GM12878 (cell line): ENCODE data around the gene SATB2.

ENCODE experiments used
- ATF7 ChIP-seq: fragments of 450-650 bp; IDR thresholded peaks from 2 replicates; pipeline ENCODE4 v1.6.1; 2016; ENCODE audit warnings: low read depth, mild to moderate bottlenecking
- BCL11A ChIP-seq: IDR thresholded peaks from 2 replicates; pipeline ENCODE4 v1.6.1; 2011; ENCODE audit warnings: low read depth, low read length
- HDAC2 ChIP-seq: fragments of 200-600 bp; sonication (generic); IDR thresholded peaks from 2 replicates; pipeline ENCODE4 v1.6.1; 2017
- PML ChIP-seq: IDR thresholded peaks from 2 replicates; pipeline ENCODE4 v1.6.1; 2012; ENCODE audit warnings: low read length, inconsistent platforms
- RELA ChIP-seq: fragments of 450-650 bp; IDR thresholded peaks from 2 replicates; pipeline ENCODE4 v1.8.0; 2014; ENCODE audit warnings: borderline replicate concordance; ENCODE audit not compliant: partially characterized antibody
- SMARCA5 ChIP-seq: fragments of 450-650 bp; IDR thresholded peaks from 2 replicates; pipeline ENCODE4 v1.6.1; 2017; ENCODE audit warnings: mild to moderate bottlenecking
- SUPT20H ChIP-seq: IDR thresholded peaks from 2 replicates; pipeline ENCODE4 v1.6.1; 2011; ENCODE audit warnings: low read depth, mild to moderate bottlenecking, low read length, moderate library complexity, borderline replicate concordance; ENCODE audit not compliant: control insufficient read depth
- TF ChIP-seq, protein P1 (sequence below), 3 experiments: IDR thresholded peaks in 2 of 3; conservative IDR thresholded peaks in 1 of 3; 2 replicates each; pipeline ENCODE4 v1.5.1; 2011; ENCODE audit warnings: low read depth in 3 of 3, low read length in 3 of 3, mild to moderate bottlenecking in 3 of 3, control low read depth in 2 of 3, moderate library complexity in 2 of 3, inconsistent platforms in 1 of 3, mixed read lengths in 1 of 3; ENCODE audit not compliant: control insufficient read depth in 2 of 3, insufficient read depth in 1 of 3; ENCODE audit errors: extremely low read depth in 1 of 3
- TF ChIP-seq, protein P2 (sequence below): IDR thresholded peaks from 2 replicates; pipeline ENCODE4 v1.6.1; 2011; ENCODE audit warnings: borderline replicate concordance, low read depth, mild to moderate bottlenecking, moderate library complexity, low read length; ENCODE audit not compliant: insufficient read depth, poor library complexity, severe bottlenecking
- TF ChIP-seq, protein P3 (sequence below): fragments of 450-650 bp; IDR thresholded peaks from 2 replicates; pipeline ENCODE4 v1.6.1; 2017; ENCODE audit warnings: mild to moderate bottlenecking, moderate library complexity

DNA sequence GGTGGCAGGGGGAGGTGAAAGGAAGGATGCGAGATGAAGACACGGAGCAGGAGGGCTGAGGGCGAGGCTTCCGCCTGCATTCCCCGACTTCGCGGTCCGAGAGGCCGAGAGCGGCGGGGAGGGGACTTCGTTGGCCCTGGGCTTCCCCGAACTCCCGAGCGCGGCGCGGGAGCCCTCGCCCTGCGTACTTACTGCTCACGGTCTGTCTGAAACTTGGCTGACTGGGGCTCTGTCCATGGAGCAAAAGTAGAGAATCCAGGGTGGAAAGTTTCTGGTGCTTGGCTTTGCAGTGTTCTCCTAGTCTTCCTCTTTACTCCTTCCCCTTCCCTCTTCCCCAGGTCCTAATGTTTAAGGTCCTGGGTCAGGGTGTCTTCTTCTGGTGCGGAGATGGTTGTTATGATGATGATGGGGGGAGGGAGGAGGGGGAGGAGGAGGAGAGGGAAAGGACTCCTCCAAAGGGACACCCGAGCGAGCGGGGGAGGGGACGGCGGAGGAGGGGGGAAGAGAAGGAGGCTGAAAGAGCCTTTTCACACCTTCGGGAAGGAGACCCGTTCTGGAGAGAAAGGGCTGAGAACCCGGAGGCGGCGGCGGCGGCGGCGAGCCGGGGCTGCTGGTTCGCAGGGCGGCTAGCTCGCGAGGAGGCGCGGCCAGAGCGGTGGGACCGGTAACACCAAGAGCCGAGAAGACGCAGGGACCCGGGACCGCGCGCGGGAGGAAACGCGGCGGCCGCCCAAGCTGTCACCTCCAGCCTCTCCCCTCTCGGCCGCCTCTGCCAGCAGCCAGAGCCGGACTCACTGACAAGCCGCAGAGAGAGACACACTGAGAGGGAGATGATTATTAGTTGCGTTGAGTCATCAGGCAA is at the start of gene SATB2:
- TF ChIP-seq SUPT20H, result no peak
- TF ChIP-seq, protein P1, sequence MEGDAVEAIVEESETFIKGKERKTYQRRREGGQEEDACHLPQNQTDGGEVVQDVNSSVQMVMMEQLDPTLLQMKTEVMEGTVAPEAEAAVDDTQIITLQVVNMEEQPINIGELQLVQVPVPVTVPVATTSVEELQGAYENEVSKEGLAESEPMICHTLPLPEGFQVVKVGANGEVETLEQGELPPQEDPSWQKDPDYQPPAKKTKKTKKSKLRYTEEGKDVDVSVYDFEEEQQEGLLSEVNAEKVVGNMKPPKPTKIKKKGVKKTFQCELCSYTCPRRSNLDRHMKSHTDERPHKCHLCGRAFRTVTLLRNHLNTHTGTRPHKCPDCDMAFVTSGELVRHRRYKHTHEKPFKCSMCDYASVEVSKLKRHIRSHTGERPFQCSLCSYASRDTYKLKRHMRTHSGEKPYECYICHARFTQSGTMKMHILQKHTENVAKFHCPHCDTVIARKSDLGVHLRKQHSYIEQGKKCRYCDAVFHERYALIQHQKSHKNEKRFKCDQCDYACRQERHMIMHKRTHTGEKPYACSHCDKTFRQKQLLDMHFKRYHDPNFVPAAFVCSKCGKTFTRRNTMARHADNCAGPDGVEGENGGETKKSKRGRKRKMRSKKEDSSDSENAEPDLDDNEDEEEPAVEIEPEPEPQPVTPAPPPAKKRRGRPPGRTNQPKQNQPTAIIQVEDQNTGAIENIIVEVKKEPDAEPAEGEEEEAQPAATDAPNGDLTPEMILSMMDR (IDR thresholded peaks at IDR 0.05 in 2 of 3, conservative IDR thresholded peaks at IDR 0.05 in 1 of 3; ENCODE audit: control insufficient read depth in 2 of 3, extremely low read depth in 1 of 3, insufficient read depth in 1 of 3, low read depth in 3 of 3, low read length in 3 of 3), result no peak
- TF ChIP-seq SMARCA5, result no peak
- TF ChIP-seq PML, result no peak
- TF ChIP-seq HDAC2, result no peak
- TF ChIP-seq, protein P2, sequence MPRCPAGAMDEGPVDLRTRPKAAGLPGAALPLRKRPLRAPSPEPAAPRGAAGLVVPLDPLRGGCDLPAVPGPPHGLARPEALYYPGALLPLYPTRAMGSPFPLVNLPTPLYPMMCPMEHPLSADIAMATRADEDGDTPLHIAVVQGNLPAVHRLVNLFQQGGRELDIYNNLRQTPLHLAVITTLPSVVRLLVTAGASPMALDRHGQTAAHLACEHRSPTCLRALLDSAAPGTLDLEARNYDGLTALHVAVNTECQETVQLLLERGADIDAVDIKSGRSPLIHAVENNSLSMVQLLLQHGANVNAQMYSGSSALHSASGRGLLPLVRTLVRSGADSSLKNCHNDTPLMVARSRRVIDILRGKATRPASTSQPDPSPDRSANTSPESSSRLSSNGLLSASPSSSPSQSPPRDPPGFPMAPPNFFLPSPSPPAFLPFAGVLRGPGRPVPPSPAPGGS, result no peak
- no peak for TF ChIP-seq RELA
- TF ChIP-seq BCL11A, result no peak
- TF ChIP-seq, protein P3, sequence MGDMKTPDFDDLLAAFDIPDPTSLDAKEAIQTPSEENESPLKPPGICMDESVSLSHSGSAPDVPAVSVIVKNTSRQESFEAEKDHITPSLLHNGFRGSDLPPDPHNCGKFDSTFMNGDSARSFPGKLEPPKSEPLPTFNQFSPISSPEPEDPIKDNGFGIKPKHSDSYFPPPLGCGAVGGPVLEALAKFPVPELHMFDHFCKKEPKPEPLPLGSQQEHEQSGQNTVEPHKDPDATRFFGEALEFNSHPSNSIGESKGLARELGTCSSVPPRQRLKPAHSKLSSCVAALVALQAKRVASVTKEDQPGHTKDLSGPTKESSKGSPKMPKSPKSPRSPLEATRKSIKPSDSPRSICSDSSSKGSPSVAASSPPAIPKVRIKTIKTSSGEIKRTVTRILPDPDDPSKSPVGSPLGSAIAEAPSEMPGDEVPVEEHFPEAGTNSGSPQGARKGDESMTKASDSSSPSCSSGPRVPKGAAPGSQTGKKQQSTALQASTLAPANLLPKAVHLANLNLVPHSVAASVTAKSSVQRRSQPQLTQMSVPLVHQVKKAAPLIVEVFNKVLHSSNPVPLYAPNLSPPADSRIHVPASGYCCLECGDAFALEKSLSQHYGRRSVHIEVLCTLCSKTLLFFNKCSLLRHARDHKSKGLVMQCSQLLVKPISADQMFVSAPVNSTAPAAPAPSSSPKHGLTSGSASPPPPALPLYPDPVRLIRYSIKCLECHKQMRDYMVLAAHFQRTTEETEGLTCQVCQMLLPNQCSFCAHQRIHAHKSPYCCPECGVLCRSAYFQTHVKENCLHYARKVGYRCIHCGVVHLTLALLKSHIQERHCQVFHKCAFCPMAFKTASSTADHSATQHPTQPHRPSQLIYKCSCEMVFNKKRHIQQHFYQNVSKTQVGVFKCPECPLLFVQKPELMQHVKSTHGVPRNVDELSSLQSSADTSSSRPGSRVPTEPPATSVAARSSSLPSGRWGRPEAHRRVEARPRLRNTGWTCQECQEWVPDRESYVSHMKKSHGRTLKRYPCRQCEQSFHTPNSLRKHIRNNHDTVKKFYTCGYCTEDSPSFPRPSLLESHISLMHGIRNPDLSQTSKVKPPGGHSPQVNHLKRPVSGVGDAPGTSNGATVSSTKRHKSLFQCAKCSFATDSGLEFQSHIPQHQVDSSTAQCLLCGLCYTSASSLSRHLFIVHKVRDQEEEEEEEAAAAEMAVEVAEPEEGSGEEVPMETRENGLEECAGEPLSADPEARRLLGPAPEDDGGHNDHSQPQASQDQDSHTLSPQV, result no peak
- TF ChIP-seq ATF7, result no peak
